HepG2 (cell line): ENCODE measurements around the gene STK39. TPM values are rescaled to one million over a fixed set of nuclear protein-coding genes. Genes with fewer than 3 reads are reported as not detected.
A peak's percentile ranks its signal among the peaks of the same experiment; 100 is the strongest.

ENCODE experiments used
- ATF2 ChIP-seq: sonication (generic); formaldehyde crosslinking; IDR thresholded peaks from 2 replicates; pipeline ENCODE4 v1.4.0; 2020; ENCODE audit warnings: missing genetic modification reagents
- EP300 ChIP-seq, 3 experiments: sonication (generic) in 1 of 3; formaldehyde crosslinking in 1 of 3; IDR thresholded peaks; 2 replicates each; pipeline versions ENCODE4 v1.5.1 to v1.6.1; 2011 to 2020; ENCODE audit warnings: low read depth in 2 of 3, low read length in 2 of 3, borderline replicate concordance in 1 of 3, improper control_type of control experiment in 1 of 3, mild to moderate bottlenecking in 1 of 3, missing genetic modification reagents in 1 of 3, moderate library complexity in 1 of 3
- HDAC6 ChIP-seq: fragments of 200-600 bp; sonication (generic); IDR thresholded peaks from 2 replicates; pipeline ENCODE4 v1.7.0; 2017; ENCODE audit warnings: mild to moderate bottlenecking, antibody characterized with exemption, low read length, low read depth
- HNF4A ChIP-seq: sonication (generic); formaldehyde crosslinking; IDR thresholded peaks from 2 replicates; pipeline ENCODE4 v1.4.0; 2020; ENCODE audit warnings: missing genetic modification reagents
- KLF12 ChIP-seq: sonication (generic); formaldehyde crosslinking; IDR thresholded peaks from 2 replicates; pipeline ENCODE4 v1.4.0; 2020; ENCODE audit warnings: missing genetic modification reagents, borderline replicate concordance
- MBNL3 ChIP-seq: fragments of 250-450 bp; sonication (Bioruptor Pico); conservative IDR thresholded peaks from 2 replicates; pipeline ENCODE4 v1.8.0; 2022; ENCODE audit warnings: mild to moderate bottlenecking, inconsistent platforms
- MEIS1 ChIP-seq: sonication (generic); formaldehyde crosslinking; IDR thresholded peaks from 2 replicates; pipeline ENCODE4 v1.9.0; 2021; ENCODE audit warnings: mild to moderate bottlenecking, missing genetic modification reagents, moderate library complexity, borderline replicate concordance
- MLLT10 ChIP-seq: sonication (generic); formaldehyde crosslinking; IDR thresholded peaks from 2 replicates; pipeline ENCODE4 v1.4.0; 2020; ENCODE audit warnings: missing genetic modification reagents
- MTA1 ChIP-seq: sonication (generic); formaldehyde crosslinking; IDR thresholded peaks from 2 replicates; pipeline ENCODE4 v1.4.0; 2020; ENCODE audit warnings: missing genetic modification reagents, mild to moderate bottlenecking, borderline replicate concordance
- MXI1 ChIP-seq: IDR thresholded peaks from 3 replicates; pipeline ENCODE4 v1.6.1; 2012; ENCODE audit warnings: low read depth, low read length, inconsistent platforms, borderline replicate concordance
- NONO ChIP-seq, 2 experiments: fragments of 450-650 bp in 1 of 2; sonication (generic) in 1 of 2; formaldehyde crosslinking in 1 of 2; IDR thresholded peaks in 1 of 2; conservative IDR thresholded peaks in 1 of 2; 2 replicates each; pipeline versions ENCODE4 v1.6.1 to v1.8.0; 2017 to 2022; ENCODE audit warnings: mild to moderate bottlenecking in 1 of 2, missing genetic modification reagents in 1 of 2, moderate library complexity in 1 of 2
- PHF21A ChIP-seq: sonication (generic); formaldehyde crosslinking; IDR thresholded peaks from 2 replicates; pipeline ENCODE4 v1.5.0; 2020; ENCODE audit warnings: mild to moderate bottlenecking, missing genetic modification reagents
- PRDM4 ChIP-seq: sonication (generic); formaldehyde crosslinking; IDR thresholded peaks from 2 replicates; pipeline ENCODE4 v1.9.0; 2021; ENCODE audit warnings: missing genetic modification reagents, borderline replicate concordance
- RAD21 ChIP-seq: fragments of 450-650 bp; formaldehyde crosslinking; IDR thresholded peaks from 2 replicates; pipeline ENCODE4 v1.5.0; 2020; ENCODE audit warnings: mild to moderate bottlenecking
- SP140L ChIP-seq: sonication (generic); formaldehyde crosslinking; IDR thresholded peaks from 2 replicates; pipeline ENCODE4 v1.4.0; 2020; ENCODE audit warnings: missing genetic modification reagents, borderline replicate concordance
- SRSF1 ChIP-seq: fragments of 200-400 bp; formaldehyde crosslinking; optimal IDR thresholded peaks from 2 replicates; pipeline ENCODE3; 2017; ENCODE audit warnings: mild to moderate bottlenecking, low read depth, low read length, moderate library complexity
- TCF12 ChIP-seq, 2 experiments: fragments of 450-650 bp in 1 of 2; sonication (generic) in 1 of 2; formaldehyde crosslinking in 1 of 2; IDR thresholded peaks; 2 replicates each; pipeline versions ENCODE4 v1.6.1 to v1.8.0; 2017 to 2022; ENCODE audit warnings: antibody characterized with exemption in 1 of 2, mild to moderate bottlenecking in 1 of 2, missing genetic modification reagents in 1 of 2, moderate library complexity in 1 of 2
- USF2 ChIP-seq, 2 experiments: sonication (generic) in 1 of 2; formaldehyde crosslinking in 1 of 2; IDR thresholded peaks; 2 replicates each; pipeline versions ENCODE4 v1.5.1 to v1.6.1; 2011 to 2020; ENCODE audit warnings: borderline replicate concordance in 1 of 2, low read depth in 1 of 2, low read length in 1 of 2, mild to moderate bottlenecking in 1 of 2, missing genetic modification reagents in 1 of 2, moderate library complexity in 1 of 2
- ZBTB37 ChIP-seq: sonication (generic); formaldehyde crosslinking; IDR thresholded peaks from 2 replicates; pipeline ENCODE4 v1.4.0; 2020; ENCODE audit warnings: mild to moderate bottlenecking, missing genetic modification reagents
- ZNF260 ChIP-seq: sonication (generic); formaldehyde crosslinking; IDR thresholded peaks from 2 replicates; pipeline ENCODE4 v1.4.0; 2020; ENCODE audit warnings: missing genetic modification reagents, low read depth, mild to moderate bottlenecking, borderline replicate concordance
- polyA plus RNA-seq, 8 experiments: library from polyadenylated mRNA; depleted of rRNA in 3 of 8; stranded (reverse) in 7 of 8; unstranded in 1 of 8; fragments of >200 nt; fragmentation: Illumina TruSeq in 4 of 8; extraction: Trizol in 4 of 8; gene quantifications; 2 replicates each; pipeline versions ENCODE4 v1.2.1 to v1.2.3, GENCODE V29; 2011 to 2016; ENCODE audit warnings: low read depth in 4 of 8, missing spikeins in 1 of 8, mixed read lengths in 1 of 8; ENCODE audit not compliant: insufficient read depth in 1 of 8
- total RNA-seq, 5 experiments: library from RNA; depleted of rRNA; stranded (reverse); fragments of >200 nt; fragmentation: Illumina TruSeq; extraction: Trizol; gene quantifications; 2 replicates each; pipeline ENCODE4 v1.2.3, GENCODE V29; 2016; ENCODE audit warnings: low read depth in 1 of 5

The STK39 gene
- total and polyA plus RNA-seq, 2 of the 13 experiments (the other 11 are each of a cell fraction or from before 2014, with no cell fraction given) = 27.3 to 38.4 TPM

- peak; percentile 58 for TF ChIP-seq ATF2 (CRISPR knock-in tag)
- TF ChIP-seq KLF12 = no peak
- no peak for TF ChIP-seq HDAC6
- TF ChIP-seq SP140L (CRISPR knock-in tag) = no peak
- TF ChIP-seq RAD21 (CRISPR knock-in tag) = no peak
- peak in 1 of 2 experiments; percentile 94; a peak in 2 of 4 replicates for TF ChIP-seq EP300 (IDR thresholded peaks at IDR 0.05; ENCODE audit: low read depth in 2 of 2, low read length in 2 of 2)
- TF ChIP-seq EP300 (CRISPR knock-in tag; IDR thresholded peaks at IDR 0.05; ENCODE audit: borderline replicate concordance) = peak; percentile 83; the same call in 1 of the 2 replicates
- no peak for TF ChIP-seq PRDM4 (CRISPR knock-in tag)
- TF ChIP-seq MEIS1 (CRISPR knock-in tag) = no peak
- TF ChIP-seq TCF12 (IDR thresholded peaks at IDR 0.05) = no peak
- no peak for TF ChIP-seq TCF12 (CRISPR knock-in tag; IDR thresholded peaks at IDR 0.05)
- no peak for TF ChIP-seq MLLT10 (CRISPR knock-in tag)
- no peak for TF ChIP-seq ZNF260 (CRISPR knock-in tag)
- no peak for TF ChIP-seq NONO (IDR thresholded peaks at IDR 0.05)
- TF ChIP-seq NONO (CRISPR knock-in tag; conservative IDR thresholded peaks at IDR 0.05) = no peak
- no peak for TF ChIP-seq MBNL3 (CRISPR knock-in tag)
- TF ChIP-seq SRSF1 = no peak
- no peak for TF ChIP-seq MTA1 (CRISPR knock-in tag)
- TF ChIP-seq HNF4A (CRISPR knock-in tag) = peak; percentile 91
- no peak for TF ChIP-seq USF2 (IDR thresholded peaks at IDR 0.05; ENCODE audit: low read depth, low read length)
- TF ChIP-seq USF2 (CRISPR knock-in tag; IDR thresholded peaks at IDR 0.05; ENCODE audit: borderline replicate concordance) = no peak
- TF ChIP-seq MXI1 = 0 out of 3 replicates have a peak, but pooled peaks have one; percentile 18
- no peak; the same call in none of the 2 replicates for TF ChIP-seq PHF21A (CRISPR knock-in tag)
- no peak for TF ChIP-seq ZBTB37 (CRISPR knock-in tag)
These were observed 80.4 kb downstream of the STK39 start (continued) for GRCh38 chr2:168166902-168167510.
